Measurements from ENCODE around the gene RFNG. TPM values are rescaled to one million over a fixed set of nuclear protein-coding genes. Genes with fewer than 3 reads are reported as not detected.
A peak's percentile ranks its signal among the peaks of the same experiment; 100 is the strongest.

The RFNG gene
- total and polyA plus RNA-seq, 10 of the 15 experiments (the other 5 are each of a cell fraction or from before 2014, with no cell fraction given), result 0.10 to 19.6 (median 6.2) TPM

- TF ChIP-seq ZBTB4 (CRISPR knock-in tag; IDR thresholded peaks at IDR 0.05) (no peak), NR2C1 (IDR thresholded peaks at IDR 0.05) (no peak), FOXK2 (IDR thresholded peaks at IDR 0.05) (no peak), CEBPB (IDR thresholded peaks at IDR 0.05; ENCODE audit: borderline replicate concordance in 1 of 2, low read depth in 2 of 2, low read length in 2 of 2) (no peak), LARP7 (IDR thresholded peaks at IDR 0.05) (peak; percentile 68; the same call in 1 of the 2 replicates), ZNF217 (IDR thresholded peaks at IDR 0.05) (no peak), POLR2AphosphoS5 (IDR thresholded peaks at IDR 0.05; ENCODE audit: low read length) (no peak), SPI1 (IDR thresholded peaks at IDR 0.05; ENCODE audit: borderline replicate concordance, insufficient read depth, low read depth, low read length) (0 out of 2 replicates have a peak, but pooled peaks have one; percentile 1), FOS (IDR thresholded peaks at IDR 0.05; ENCODE audit: borderline replicate concordance, extremely low read depth, insufficient read length) (no peak), ZNF24 (IDR thresholded peaks at IDR 0.05) (no peak), MXI1 (IDR thresholded peaks at IDR 0.05; ENCODE audit: low read depth, low read length) (no peak), MYC (IDR thresholded peaks at IDR 0.05; ENCODE audit: insufficient read depth, insufficient read length, insufficient replicate concordance, low read length, severe bottlenecking) (no peak), CHD2 (IDR thresholded peaks at IDR 0.05; ENCODE audit: borderline replicate concordance, low read depth, low read length) (no peak), ETV6 (conservative IDR thresholded peaks at IDR 0.05 in 1 of 2, IDR thresholded peaks at IDR 0.05 in 1 of 2; ENCODE audit: borderline replicate concordance in 1 of 2, low read depth in 1 of 2) (no peak), NFYA (IDR thresholded peaks at IDR 0.05; ENCODE audit: borderline replicate concordance, low read depth, low read length) (no peak), ZNF687 (IDR thresholded peaks at IDR 0.05) (no peak), CREM (IDR thresholded peaks at IDR 0.05; ENCODE audit: low read depth) (no peak), GABPA (IDR thresholded peaks at IDR 0.05; ENCODE audit: low read depth) (no peak), BCL11A (IDR thresholded peaks at IDR 0.05; ENCODE audit: low read depth, low read length) (no peak)
- TF ChIP-seq, protein P1, sequence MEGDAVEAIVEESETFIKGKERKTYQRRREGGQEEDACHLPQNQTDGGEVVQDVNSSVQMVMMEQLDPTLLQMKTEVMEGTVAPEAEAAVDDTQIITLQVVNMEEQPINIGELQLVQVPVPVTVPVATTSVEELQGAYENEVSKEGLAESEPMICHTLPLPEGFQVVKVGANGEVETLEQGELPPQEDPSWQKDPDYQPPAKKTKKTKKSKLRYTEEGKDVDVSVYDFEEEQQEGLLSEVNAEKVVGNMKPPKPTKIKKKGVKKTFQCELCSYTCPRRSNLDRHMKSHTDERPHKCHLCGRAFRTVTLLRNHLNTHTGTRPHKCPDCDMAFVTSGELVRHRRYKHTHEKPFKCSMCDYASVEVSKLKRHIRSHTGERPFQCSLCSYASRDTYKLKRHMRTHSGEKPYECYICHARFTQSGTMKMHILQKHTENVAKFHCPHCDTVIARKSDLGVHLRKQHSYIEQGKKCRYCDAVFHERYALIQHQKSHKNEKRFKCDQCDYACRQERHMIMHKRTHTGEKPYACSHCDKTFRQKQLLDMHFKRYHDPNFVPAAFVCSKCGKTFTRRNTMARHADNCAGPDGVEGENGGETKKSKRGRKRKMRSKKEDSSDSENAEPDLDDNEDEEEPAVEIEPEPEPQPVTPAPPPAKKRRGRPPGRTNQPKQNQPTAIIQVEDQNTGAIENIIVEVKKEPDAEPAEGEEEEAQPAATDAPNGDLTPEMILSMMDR (IDR thresholded peaks at IDR 0.05 in 2 of 3, conservative IDR thresholded peaks at IDR 0.05 in 1 of 3; ENCODE audit: control insufficient read depth in 2 of 3, extremely low read depth in 1 of 3, insufficient read depth in 1 of 3, low read depth in 3 of 3, low read length in 3 of 3), result no peak
Measured at GRCh38 chr17:82023447-82024241, 28.0 kb downstream of the RFNG start (continued).
